K562 (cell line): Measurements from ENCODE around the gene MPND. TPM values are rescaled to one million over a fixed set of nuclear protein-coding genes. Genes with fewer than 3 reads are reported as not detected.

Experiments used
- ATAC-seq: fragments of 200-7000 bp; cut with Tn5 transposase; 3 replicates; pipeline ENCODE4 v1.9.1; 2020; ENCODE audit warnings: moderate library complexity
- BruUV-seq: library from RNA; stranded (reverse); fragments of 400-500 nt; replicated peaks from 2 replicates; lab custom pipeline; 2021; lab: Mats Ljungman, UMichigan
- CTCF ChIA-PET: fragments of 300-600 bp; formaldehyde crosslinking; extraction: SDS; loops from one replicate; lab custom pipeline; 2021; ENCODE audit warnings: low intra/inter-chr PET ratio; lab: Yijun Ruan, JAX
- POLR2A ChIA-PET: fragments of 300-600, 350-650 bp; sonication (Branson Sonifier 250); formaldehyde crosslinking; extraction: SDS; loops from one replicate; lab custom pipeline; 2021; ENCODE audit warnings: antibody characterized with exemption, inconsistent platforms; lab: Yijun Ruan, JAX
- DNase-seq, 4 experiments: peaks; one replicate each; pipeline versions ENCODE4 v3.0.0 to v3.0.0-alpha.2; 2011 to 2018; ENCODE audit warnings: low spot score in 3 of 4, mixed read lengths in 3 of 4; ENCODE audit errors: extremely low read depth in 1 of 4
- FAIRE-seq: peaks from 2 replicates; lab custom pipeline; 2011; peaks lifted over from hg19 to GRCh38; lab: Jason Lieb, UNC
- H2AFZ ChIP-seq: 2 replicates; pipeline ENCODE4 v1.6.0; 2011; ENCODE audit warnings: low read depth, low read length, control low read depth, inconsistent platforms
- H3K27ac ChIP-seq: fragments of 200-600 bp; 3 replicates; pipeline ENCODE4 v1.8.0; 2011; ENCODE audit warnings: low read depth, mild to moderate bottlenecking, control low read depth, inconsistent platforms, low read length, moderate library complexity, mixed read lengths; ENCODE audit errors: extremely low read depth
- H3K27me3 ChIP-seq, 2 experiments: fragments of 300-600 bp in 1 of 2; 2 replicates in 1 of 2; 3 replicates in 1 of 2; pipeline versions ENCODE4 v1.6.0 to v1.8.0; 2011; ENCODE audit warnings: inconsistent platforms in 2 of 2, low read length in 2 of 2, mild to moderate bottlenecking in 1 of 2, mixed read lengths in 1 of 2, moderate library complexity in 1 of 2; ENCODE audit not compliant: control insufficient read depth in 2 of 2, insufficient read depth in 2 of 2
- H3K36me3 ChIP-seq: fragments of 300-600 bp; 3 replicates; pipeline ENCODE4 v1.8.0; 2011; ENCODE audit warnings: mild to moderate bottlenecking, low read length, inconsistent platforms; ENCODE audit not compliant: control insufficient read depth, insufficient read depth
- H3K4me1 ChIP-seq, 2 experiments: fragments of 200-600 bp in 1 of 2; replicated peaks in 1 of 2; 2 replicates in 1 of 2; 3 replicates in 1 of 2; pipeline versions ENCODE4 v1.5.1 to v1.8.0; 2011; ENCODE audit warnings: inconsistent platforms in 2 of 2, low read length in 2 of 2, mild to moderate bottlenecking in 1 of 2, mixed read lengths in 1 of 2, moderate library complexity in 1 of 2; ENCODE audit not compliant: control insufficient read depth in 2 of 2, insufficient read depth in 2 of 2
- H3K4me2 ChIP-seq: 2 replicates; pipeline ENCODE4 v1.6.1; 2011; ENCODE audit warnings: low read length, control low read depth, inconsistent platforms, mixed read lengths; ENCODE audit not compliant: insufficient read depth
- H3K4me3 ChIP-seq: fragments of 200-600 bp; sonication (generic), shearing (Covaris generic); 2 replicates; pipeline ENCODE4 v1.5.1; 2016; ENCODE audit warnings: control low read depth, inconsistent platforms
- H3K79me2 ChIP-seq: fragments of 200-600 bp; 3 replicates; pipeline ENCODE4 v1.8.0; 2011; ENCODE audit warnings: low read length, inconsistent platforms; ENCODE audit not compliant: control insufficient read depth, insufficient read depth
- H3K9ac ChIP-seq, 2 experiments: 2 replicates each; pipeline versions ENCODE4 v1.6.0 to v1.6.1; 2011; ENCODE audit warnings: low read depth in 2 of 2, low read length in 2 of 2, control low read depth in 1 of 2, inconsistent platforms in 1 of 2, mild to moderate bottlenecking in 1 of 2, mixed read lengths in 1 of 2; ENCODE audit not compliant: insufficient read depth in 1 of 2
- H3K9me1 ChIP-seq: one replicate; pipeline ENCODE4 v1.6.0; 2011; ENCODE audit warnings: inconsistent platforms, mild to moderate bottlenecking, low read length, moderate library complexity; ENCODE audit not compliant: control insufficient read depth, insufficient read depth
- H3K9me3 ChIP-seq: replicated peaks from 2 replicates; pipeline ENCODE4 v1.5.1; 2011; ENCODE audit warnings: low read depth, low read length, inconsistent platforms; ENCODE audit not compliant: control insufficient read depth, insufficient read depth
- H4K20me1 ChIP-seq: replicated peaks from 2 replicates; pipeline ENCODE4 v1.6.1; 2011; ENCODE audit warnings: low read length, inconsistent platforms, mixed read lengths; ENCODE audit not compliant: control insufficient read depth, insufficient read depth
- AFF4 ChIP-seq: sonication (generic); formaldehyde crosslinking; IDR thresholded peaks from 2 replicates; pipeline ENCODE4 v1.8.0; 2023; ENCODE audit warnings: mild to moderate bottlenecking, missing genetic modification reagents
- ARNT ChIP-seq, 2 experiments: fragments of 450-650 bp; IDR thresholded peaks; 2 replicates each; pipeline ENCODE4 v1.6.1; 2016; ENCODE audit warnings: mild to moderate bottlenecking in 1 of 2
- ATF3 ChIP-seq, 2 experiments: fragments of 450-650 bp in 1 of 2; sonication (generic) in 1 of 2; formaldehyde crosslinking in 1 of 2; IDR thresholded peaks in 1 of 2; conservative IDR thresholded peaks in 1 of 2; 2 replicates each; pipeline versions ENCODE4 v1.6.1 to v1.8.1; 2016 to 2023; ENCODE audit warnings: mild to moderate bottlenecking in 2 of 2, moderate library complexity in 2 of 2, inconsistent platforms in 1 of 2, missing genetic modification reagents in 1 of 2
- E2F1 ChIP-seq: sonication (generic); formaldehyde crosslinking; IDR thresholded peaks from 2 replicates; pipeline ENCODE4 v1.8.1; 2023; ENCODE audit warnings: mild to moderate bottlenecking, missing genetic modification reagents, moderate library complexity
- GABPA ChIP-seq: fragments of 200-800 bp; sonication (Bioruptor generic); conservative IDR thresholded peaks from 2 replicates; pipeline ENCODE4 v1.6.1; 2016; ENCODE audit warnings: low read depth, missing genetic modification characterization, missing compliant biosample characterization
- KAT2B ChIP-seq: IDR thresholded peaks from one replicate; pipeline ENCODE4 v1.6.1; 2012; ENCODE audit warnings: low read depth, mild to moderate bottlenecking, control low read depth, inconsistent platforms, low read length, moderate library complexity
- KLF6 ChIP-seq: fragments of 250-450 bp; sonication (Bioruptor Pico); IDR thresholded peaks from 2 replicates; pipeline ENCODE4 v1.4.0; 2020; ENCODE audit warnings: mild to moderate bottlenecking, moderate library complexity, borderline replicate concordance
- MIER1 ChIP-seq: fragments of 450-650 bp; IDR thresholded peaks from 2 replicates; pipeline ENCODE4 v1.6.1; 2016; ENCODE audit warnings: antibody characterized with exemption, mild to moderate bottlenecking, low read depth
- SLC30A9 ChIP-seq: fragments of 250-450 bp; sonication (Bioruptor Pico); IDR thresholded peaks from 2 replicates; pipeline ENCODE4 v1.8.0; 2022; ENCODE audit warnings: mild to moderate bottlenecking, moderate library complexity
- TCF7L2 ChIP-seq: fragments of 150-350 bp; IDR thresholded peaks from 2 replicates; pipeline ENCODE4 v1.6.1; 2016; ENCODE audit warnings: low read depth, mild to moderate bottlenecking, low read length, moderate library complexity
- THRA ChIP-seq: fragments of 450-650 bp; IDR thresholded peaks from 2 replicates; pipeline ENCODE4 v1.6.1; 2017; ENCODE audit warnings: mild to moderate bottlenecking, moderate library complexity
- ZNF133 ChIP-seq: fragments of 250-450 bp; sonication (Bioruptor Pico); IDR thresholded peaks from 2 replicates; pipeline ENCODE4 v1.4.0; 2020; ENCODE audit warnings: mild to moderate bottlenecking
- ZNF174 ChIP-seq: fragments of 250-450 bp; sonication (Bioruptor Pico); IDR thresholded peaks from 2 replicates; pipeline ENCODE4 v1.4.0; 2020; ENCODE audit warnings: mild to moderate bottlenecking
- ZNF830 ChIP-seq: fragments of 250-450 bp; sonication (Bioruptor Pico); IDR thresholded peaks from 2 replicates; pipeline ENCODE4 v1.5.0; 2021; ENCODE audit warnings: mild to moderate bottlenecking
- WGBS: fragments of 100-300 bp; shearing (Covaris generic); methylation state at CpG from one replicate; pipeline ENCODE4 v1.1.6; 2016; ENCODE audit warnings: low coverage, mixed read lengths; ENCODE audit not compliant: insufficient coverage; ENCODE audit errors: missing lambda C conversion rate; 5-methylcytosine and 5-hydroxymethylcytosine counted together
- in situ Hi-C: fragments of 300-500 bp; cut with MboI; formaldehyde crosslinking; loops from 4 replicates; pipeline ENCODE4 v1.15.0; 2018; ENCODE audit warnings: inconsistent platforms, mixed read lengths
- intact Hi-C: fragments of 100-400 bp; cut with micrococcal nuclease; formaldehyde crosslinking; loops from 2 replicates; pipeline ENCODE4 v1.14.2; 2022
- polyA plus RNA-seq, 8 experiments: library from polyadenylated mRNA; depleted of rRNA in 4 of 8; stranded (reverse) in 5 of 8; unstranded in 3 of 8; fragments of >200 nt; fragmentation: Nextera tagmentation in 2 of 8; fragmentation: Illumina TruSeq in 1 of 8; extraction: Ambion mirVana in 2 of 8; extraction: Trizol in 1 of 8; gene quantifications; 2 replicates each; pipeline versions ENCODE4 v1.2.1 to v1.2.3, GENCODE V29; 2011 to 2014; ENCODE audit warnings: inconsistent platforms in 1 of 8, missing spikeins in 1 of 8
- total RNA-seq, 7 experiments: library from RNA; depleted of rRNA in 6 of 7; stranded (reverse); fragments of >200 nt in 6 of 7; fragmentation: Illumina TruSeq in 2 of 7; extraction: Trizol in 2 of 7; gene quantifications; 2 replicates each; pipeline versions ENCODE4 v1.2.1 to v1.2.3, GENCODE V29; 2011 to 2021; ENCODE audit warnings: low replicate concordance in 1 of 7

The MPND gene
- total and polyA plus RNA-seq, 9 of the 15 experiments (the other 6 are each of a cell fraction or from before 2014, with no cell fraction given) = 0.25 to 14.0 (median 3.9) TPM

- TF ChIP-seq AFF4 (CRISPR knock-in tag) = no peak
- TF ChIP-seq MIER1 = no peak
- TF ChIP-seq TCF7L2 = no peak
- no peak for TF ChIP-seq ARNT (IDR thresholded peaks at IDR 0.05)
- no peak for TF ChIP-seq ATF3 (IDR thresholded peaks at IDR 0.05)
- TF ChIP-seq ATF3 (CRISPR knock-in tag; conservative IDR thresholded peaks at IDR 0.05) = no peak
These were observed 26.4 kb upstream of the MPND start (continued) for GRCh38 chr19:4316956-4317355.

GRCh38 chr19:4318460-4318859 is 24.9 kb upstream of the MPND start:
- POLR2A ChIA-PET = no interaction called here
- WGBS = 66% methylated on average over 2 of the region's 7 CpGs
- BruUV-seq = no TSS peak
- TF ChIP-seq SLC30A9 (CRISPR knock-in tag) (no peak), E2F1 (no peak), GABPA (tag) (no peak), ZNF174 (CRISPR knock-in tag) (no peak), THRA (no peak), ARNT (IDR thresholded peaks at IDR 0.05) (no peak), ZNF830 (CRISPR knock-in tag) (no peak), KAT2B (no peak), KLF6 (CRISPR knock-in tag) (no peak), ZNF133 (CRISPR knock-in tag) (no peak)

More at GRCh38 chr19:4318460-4318859, 24.9 kb upstream of the MPND start:
- in situ Hi-C loops = no loop called here
- CTCF ChIA-PET = no interaction called here
- DNase-seq = no peak
- ATAC-seq = no peak
- Histone ChIP-seq H3K4me2 (no peak overlapping the region), H3K27ac (no peak overlapping the region), H3K27me3 (no peaks in the 10 kb centered on the region), H3K4me3 (no peak overlapping the region), H3K4me1 (peaks cover 0 to 17% of the 10 kb centered on the region in 2 experiments; a peak in 3 of 5 replicates), H3K9me3 (peaks cover 4% of the 10 kb centered on the region; the same call in 1 of the 2 replicates), H3K9me1 (no peaks in the 10 kb centered on the region), H3K79me2 (no peaks in the 10 kb centered on the region), H3K9ac (0 out of 4 replicates have a peak overlapping the region, but pooled peaks of 1 of the 2 experiments have one; percentile 66), H3K36me3 (no peaks in the 10 kb centered on the region), H2AFZ (no peak overlapping the region), H4K20me1 (no peaks in the 10 kb centered on the region)
- FAIRE-seq = no peak
- intact Hi-C loops = no loop called here
